T-cell (primary cell): ENCODE data around the gene PRDM7. TPM values are rescaled to one million over a fixed set of nuclear protein-coding genes. Genes with fewer than 3 reads are reported as not detected.

Source experiments
- ATAC-seq, 4 experiments: fragments of 200-7000 bp in 3 of 4; fragments of 150-1000 bp in 1 of 4; cut with Tn5 transposase; replicated peaks in 1 of 4; 1 replicate in 3 of 4; 2 replicates in 1 of 4; pipeline ENCODE4 v1.10.0; 2021; ENCODE audit warnings: moderate library complexity in 3 of 4, mild to moderate bottlenecking in 2 of 4, moderate number of reproducible peaks in 1 of 4
- CTCF ChIA-PET, 2 donors: fragments of 300-600 bp; sonication (Branson Sonifier 250); formaldehyde crosslinking; loops; one replicate each; lab custom pipeline; 2022; ENCODE audit warnings: antibody characterized with exemption in 2 of 2; lab: Charles Lee
- POLR2A ChIA-PET, 2 donors: fragments of 300-600 bp; sonication (Branson Sonifier 250); formaldehyde crosslinking; loops; one replicate each; lab custom pipeline; 2022; ENCODE audit warnings: antibody characterized with exemption in 2 of 2; lab: Charles Lee
- DNase-seq, 35 experiments: peaks; one replicate each; pipeline versions ENCODE4 v3.0.0 to v3.0.0-alpha.2; 2013 to 2023
- H3K27ac ChIP-seq: one replicate; pipeline ENCODE4 v1.5.1; 2013; ENCODE audit warnings: low read length
- H3K27me3 ChIP-seq, 2 experiments: replicated peaks in 1 of 2; 1 replicate in 1 of 2; 2 replicates in 1 of 2; pipeline versions ENCODE4 v1.6.1 to v1.7.0; 2013; ENCODE audit warnings: low read length in 1 of 2, mixed read lengths in 1 of 2; ENCODE audit not compliant: control insufficient read depth in 2 of 2, insufficient read depth in 2 of 2; ENCODE audit errors: extremely low read depth in 1 of 2
- H3K36me3 ChIP-seq, 2 donors: 1 replicate in 1 of 2; 2 replicates in 1 of 2; pipeline versions ENCODE4 v1.6.1 to v1.7.0; 2013; ENCODE audit warnings: low read length in 1 of 2; ENCODE audit not compliant: control insufficient read depth in 2 of 2, insufficient read depth in 1 of 2; ENCODE audit errors: extremely low read depth in 1 of 2
- H3K4me1 ChIP-seq, 2 experiments: 1 replicate in 1 of 2; 2 replicates in 1 of 2; pipeline versions ENCODE4 v1.6.1 to v1.7.0; 2013; ENCODE audit warnings: low read length in 2 of 2, mixed read lengths in 1 of 2; ENCODE audit not compliant: insufficient read depth in 2 of 2, control insufficient read depth in 1 of 2; ENCODE audit errors: extremely low read depth in 1 of 2
- H3K4me3 ChIP-seq, 2 donors: 1 replicate in 1 of 2; 2 replicates in 1 of 2; pipeline versions ENCODE4 v1.5.1 to v1.7.0; 2013; ENCODE audit warnings: mild to moderate bottlenecking in 2 of 2, low read length in 1 of 2, moderate library complexity in 1 of 2; ENCODE audit not compliant: control insufficient read depth in 1 of 2; ENCODE audit errors: extremely low read depth in 1 of 2
- H3K9me3 ChIP-seq: 2 replicates; pipeline ENCODE4 v1.7.0; 2013
- H3K27ac Mint-ChIP-seq, 2 donors: one replicate each; pipeline ENCODE4 v1.8.0; 2020 to 2021; ENCODE audit warnings: mild to moderate bottlenecking in 2 of 2, mixed read lengths in 2 of 2
- H3K27me3 Mint-ChIP-seq, 2 donors: one replicate each; pipeline ENCODE4 v1.8.0; 2021 to 2022; ENCODE audit warnings: mixed read lengths in 2 of 2
- H3K36me3 Mint-ChIP-seq: one replicate; pipeline ENCODE4 v1.8.0; 2021; ENCODE audit warnings: mixed read lengths
- H3K4me1 Mint-ChIP-seq, 3 donors: one replicate each; pipeline ENCODE4 v1.8.0; 2020 to 2022; ENCODE audit warnings: mixed read lengths in 3 of 3, mild to moderate bottlenecking in 1 of 3
- H3K4me3 Mint-ChIP-seq, 3 donors: one replicate each; pipeline ENCODE4 v1.8.0; 2020 to 2022; ENCODE audit warnings: mild to moderate bottlenecking in 3 of 3, mixed read lengths in 3 of 3, moderate library complexity in 3 of 3
- H3K9me3 Mint-ChIP-seq, 3 donors: one replicate each; pipeline ENCODE4 v1.8.0; 2020 to 2022; ENCODE audit warnings: mixed read lengths in 3 of 3
- WGBS: methylation state at CpG from one replicate; pipeline ENCODE4 v1.1.5; 2013; ENCODE audit warnings: missing lambda C conversion rate; ENCODE audit not compliant: insufficient coverage; 5-methylcytosine and 5-hydroxymethylcytosine counted together
- total RNA-seq, 35 experiments: library from RNA in 6 of 35; stranded (reverse) in 6 of 35; fragments of 120-200 nt in 1 of 35; gene quantifications; one replicate each; pipeline versions ENCODE4 v1.2.1 to v1.2.4 and lab custom pipeline; 2013 to 2026

The PRDM7 gene
- total RNA-seq, 5 donors from 2014 or later (not counting 1 experiment from before 2014, with no cell fraction given): not detected

GRCh38 chr16:90035902-90036301 is 41.2 kb downstream of the PRDM7 start:
- POLR2A ChIA-PET: no interaction called here
- Histone ChIP-seq H3K36me3 (no peaks in the 10 kb centered on the region), H3K4me3 (no peak overlapping the region), H3K27me3 (no peaks in the 10 kb centered on the region), H3K4me1 (no peaks in the 10 kb centered on the region), H3K9me3 (no peaks in the 10 kb centered on the region), H3K27ac (no peak overlapping the region)
- peaks cover 46% of the 10 kb centered on the region for H3K36me3 Mint-ChIP-seq
- WGBS: 90% methylated on average over 3 of the region's 5 CpGs
- CTCF ChIA-PET: no interaction called here
- no peak for DNase-seq
- ATAC-seq: no peak
- H3K27ac Mint-ChIP-seq: no peak overlapping the region
- H3K9me3 Mint-ChIP-seq: no peaks in the 10 kb centered on the region
- H3K4me1 Mint-ChIP-seq: no peaks in the 10 kb centered on the region
- no peak overlapping the region for H3K4me3 Mint-ChIP-seq
- H3K27me3 Mint-ChIP-seq: no peaks in the 10 kb centered on the region

- Mint-ChIP-seq H3K36me3 (peaks cover 43% of the 10 kb centered on the region), H3K4me1 (no peaks in the 10 kb centered on the region), H3K27me3 (no peaks in the 10 kb centered on the region), H3K27ac (no peak overlapping the region), H3K9me3 (no peaks in the 10 kb centered on the region), H3K4me3 (no peak overlapping the region)
- ATAC-seq (no peak), DNase-seq (no peak)
- ChIA-PET POLR2A (no interaction called here), CTCF (no interaction called here)
- WGBS: 100% methylated on average over 2 of the region's 8 CpGs
- H3K36me3 ChIP-seq: no peaks in the 10 kb centered on the region
- H3K27ac ChIP-seq: no peak overlapping the region
- H3K9me3 ChIP-seq: no peaks in the 10 kb centered on the region
- no peak overlapping the region for H3K4me3 ChIP-seq
- H3K27me3 ChIP-seq: no peaks in the 10 kb centered on the region
- H3K4me1 ChIP-seq: no peaks in the 10 kb centered on the region
These were observed 42.6 kb downstream of the PRDM7 start for GRCh38 chr16:90034504-90034903.

GRCh38 chr16:90033387-90033786 is 43.7 kb downstream of the PRDM7 start:
- no peak for DNase-seq
- Mint-ChIP-seq H3K4me3 (no peak overlapping the region), H3K9me3 (no peaks in the 10 kb centered on the region), H3K4me1 (no peaks in the 10 kb centered on the region), H3K27me3 (no peaks in the 10 kb centered on the region), H3K36me3 (peaks cover 38% of the 10 kb centered on the region), H3K27ac (no peak overlapping the region)
- WGBS: 100% methylated on average over 2 of the region's 4 CpGs
- Histone ChIP-seq H3K27ac (no peak overlapping the region), H3K36me3 (no peaks in the 10 kb centered on the region), H3K4me3 (no peak overlapping the region), H3K4me1 (no peaks in the 10 kb centered on the region), H3K27me3 (no peaks in the 10 kb centered on the region), H3K9me3 (no peaks in the 10 kb centered on the region)
- ChIA-PET CTCF (no interaction called here), POLR2A (no interaction called here)
- ATAC-seq: no peak

- 98% methylated on average over 8 of the region's 8 CpGs for WGBS
- no peak overlapping the region for H3K27ac ChIP-seq
- ATAC-seq (no peak), DNase-seq (no peak)
- no peaks in the 10 kb centered on the region for H3K27me3 ChIP-seq
- Mint-ChIP-seq H3K4me1 (no peaks in the 10 kb centered on the region), H3K4me3 (no peak overlapping the region), H3K27me3 (no peaks in the 10 kb centered on the region), H3K27ac (no peak overlapping the region), H3K9me3 (no peaks in the 10 kb centered on the region), H3K36me3 (peaks cover 36% of the 10 kb centered on the region)
- H3K9me3 ChIP-seq: no peaks in the 10 kb centered on the region
- H3K4me1 ChIP-seq: no peaks in the 10 kb centered on the region
- H3K4me3 ChIP-seq: no peak overlapping the region
- ChIA-PET POLR2A (no interaction called here), CTCF (no interaction called here)
- H3K36me3 ChIP-seq: no peaks in the 10 kb centered on the region
These were observed 44.3 kb downstream of the PRDM7 start for GRCh38 chr16:90032674-90033331.

GRCh38 chr16:90031931-90032673 is 45.0 kb downstream of the PRDM7 start:
- CTCF ChIA-PET: no interaction called here
- H3K4me3 Mint-ChIP-seq: no peak overlapping the region
- no peak overlapping the region for H3K27ac Mint-ChIP-seq

GRCh38 chr16:90031186-90031930 is 45.8 kb downstream of the PRDM7 start:
- DNase-seq (no peak), ATAC-seq (no peak)
- H3K4me1 Mint-ChIP-seq: peaks cover 0 to 4% (median 1%) of the 10 kb centered on the region in 3 donors
- no peak overlapping the region for H3K4me3 Mint-ChIP-seq
- H3K36me3 ChIP-seq: no peaks in the 10 kb centered on the region
- no peak overlapping the region for H3K27ac ChIP-seq
- H3K9me3 Mint-ChIP-seq: no peaks in the 10 kb centered on the region
- 97% methylated on average over 8 of the region's 19 CpGs for WGBS
- no peaks in the 10 kb centered on the region for H3K9me3 ChIP-seq
- no peak overlapping the region for H3K4me3 ChIP-seq
- POLR2A ChIA-PET: no interaction called here
- H3K4me1 ChIP-seq: peaks cover 0 to 2% of the 10 kb centered on the region in 2 experiments
- peaks cover 28% of the 10 kb centered on the region for H3K36me3 Mint-ChIP-seq
- CTCF ChIA-PET: no interaction called here
- H3K27me3 ChIP-seq: no peaks in the 10 kb centered on the region
- no peak overlapping the region for H3K27ac Mint-ChIP-seq
- H3K27me3 Mint-ChIP-seq: no peaks in the 10 kb centered on the region

More at GRCh38 chr16:90031931-90032673, 45.0 kb downstream of the PRDM7 start:
- no peak for ATAC-seq
- Mint-ChIP-seq H3K9me3 (no peaks in the 10 kb centered on the region), H3K4me1 (peaks cover 0 to 2% (median 0%) of the 10 kb centered on the region in 3 donors), H3K36me3 (peaks cover 35% of the 10 kb centered on the region), H3K27me3 (no peaks in the 10 kb centered on the region)
- Histone ChIP-seq H3K27me3 (no peaks in the 10 kb centered on the region), H3K9me3 (no peaks in the 10 kb centered on the region), H3K4me3 (no peak overlapping the region), H3K36me3 (no peaks in the 10 kb centered on the region), H3K27ac (no peak overlapping the region), H3K4me1 (no peaks in the 10 kb centered on the region)
- DNase-seq: no peak
- WGBS: 97% methylated on average over 9 of the region's 9 CpGs
- POLR2A ChIA-PET: no interaction called here
